Measurements from ENCODE around the gene CIT.

DNA sequence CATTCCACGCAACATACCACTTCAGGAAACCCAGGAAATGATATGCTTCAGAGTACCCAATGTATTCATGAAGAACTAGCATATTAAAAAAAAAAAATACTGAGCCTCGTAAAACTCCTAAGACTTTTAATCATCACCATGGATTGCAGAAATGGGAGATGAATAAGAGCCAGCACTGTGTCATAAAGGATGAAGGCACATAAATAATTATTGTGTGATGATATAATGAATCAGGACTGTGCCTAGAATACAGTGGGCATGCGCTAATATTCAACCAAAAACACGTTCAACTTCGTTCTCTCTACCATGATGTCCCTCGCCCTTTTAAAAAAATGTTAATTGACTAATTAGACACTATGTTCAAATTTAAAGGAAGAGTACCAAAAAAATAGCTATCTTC is 68.7 kb downstream of the CIT start:
- no peak for TF ChIP-seq POLR2A (IDR thresholded peaks at IDR 0.05)
- TF ChIP-seq, protein P1, sequence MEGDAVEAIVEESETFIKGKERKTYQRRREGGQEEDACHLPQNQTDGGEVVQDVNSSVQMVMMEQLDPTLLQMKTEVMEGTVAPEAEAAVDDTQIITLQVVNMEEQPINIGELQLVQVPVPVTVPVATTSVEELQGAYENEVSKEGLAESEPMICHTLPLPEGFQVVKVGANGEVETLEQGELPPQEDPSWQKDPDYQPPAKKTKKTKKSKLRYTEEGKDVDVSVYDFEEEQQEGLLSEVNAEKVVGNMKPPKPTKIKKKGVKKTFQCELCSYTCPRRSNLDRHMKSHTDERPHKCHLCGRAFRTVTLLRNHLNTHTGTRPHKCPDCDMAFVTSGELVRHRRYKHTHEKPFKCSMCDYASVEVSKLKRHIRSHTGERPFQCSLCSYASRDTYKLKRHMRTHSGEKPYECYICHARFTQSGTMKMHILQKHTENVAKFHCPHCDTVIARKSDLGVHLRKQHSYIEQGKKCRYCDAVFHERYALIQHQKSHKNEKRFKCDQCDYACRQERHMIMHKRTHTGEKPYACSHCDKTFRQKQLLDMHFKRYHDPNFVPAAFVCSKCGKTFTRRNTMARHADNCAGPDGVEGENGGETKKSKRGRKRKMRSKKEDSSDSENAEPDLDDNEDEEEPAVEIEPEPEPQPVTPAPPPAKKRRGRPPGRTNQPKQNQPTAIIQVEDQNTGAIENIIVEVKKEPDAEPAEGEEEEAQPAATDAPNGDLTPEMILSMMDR (IDR thresholded peaks at IDR 0.05): no peak
